Astrocyte (in vitro differentiated cells and primary cell): ENCODE data around the gene C19orf12. TPM values are rescaled to one million over a fixed set of nuclear protein-coding genes. Genes with fewer than 3 reads are reported as not detected.
"Not testable (repeated sequence)": the region's sequence is repeated elsewhere in the genome, so short reads cannot be mapped to it uniquely, and the experiment has no call there.

Experiments
- DNase-seq: peaks from one replicate; pipeline ENCODE4 v3.0.0-alpha.2; 2010; ENCODE audit warnings: low read depth
- FAIRE-seq: peaks from 2 replicates; lab custom pipeline; 2011; peaks lifted over from hg19 to GRCh38; lab: Jason Lieb, UNC
- H2AFZ ChIP-seq: 2 replicates; pipeline ENCODE4 v1.6.0; 2012; ENCODE audit warnings: low read depth, low read length, inconsistent platforms
- H3K27ac ChIP-seq: 2 replicates; pipeline ENCODE4 v1.5.1; 2011; ENCODE audit warnings: low read depth, low read length, inconsistent platforms
- H3K27me3 ChIP-seq: 2 replicates; pipeline ENCODE4 v1.6.0; 2011; ENCODE audit warnings: low read length, inconsistent platforms; ENCODE audit not compliant: insufficient read depth
- H3K36me3 ChIP-seq: 2 replicates; pipeline ENCODE4 v1.5.1; 2011; ENCODE audit warnings: low read length, inconsistent platforms; ENCODE audit not compliant: insufficient read depth
- H3K4me1 ChIP-seq: 2 replicates; pipeline ENCODE4 v1.5.1; 2011; ENCODE audit warnings: low read length, inconsistent platforms; ENCODE audit not compliant: insufficient read depth
- H3K4me2 ChIP-seq: 2 replicates; pipeline ENCODE4 v1.6.0; 2012; ENCODE audit warnings: low read length, inconsistent platforms
- H3K4me3 ChIP-seq: 2 replicates; pipeline ENCODE4 v1.5.1; 2011; ENCODE audit warnings: low read depth, mild to moderate bottlenecking, low read length, inconsistent platforms; ENCODE audit not compliant: insufficient read depth
- H3K79me2 ChIP-seq: 2 replicates; pipeline ENCODE4 v1.6.0; 2012; ENCODE audit warnings: mild to moderate bottlenecking, low read length, inconsistent platforms; ENCODE audit not compliant: insufficient read depth
- H3K9ac ChIP-seq: 2 replicates; pipeline ENCODE4 v1.6.0; 2012; ENCODE audit warnings: mild to moderate bottlenecking, low read length, inconsistent platforms
- H3K9me3 ChIP-seq: 2 replicates; pipeline ENCODE4 v1.5.1; 2012; ENCODE audit warnings: low read depth, mild to moderate bottlenecking, low read length, inconsistent platforms; ENCODE audit not compliant: insufficient read depth
- H4K20me1 ChIP-seq: 2 replicates; pipeline ENCODE4 v1.6.0; 2012; ENCODE audit warnings: low read length, inconsistent platforms; ENCODE audit not compliant: insufficient read depth
- H3K27ac Mint-ChIP-seq: one replicate; pipeline ENCODE4 v1.8.0; 2021; ENCODE audit warnings: mild to moderate bottlenecking, mixed read lengths; ENCODE audit not compliant: unreplicated experiment
- H3K27me3 Mint-ChIP-seq: one replicate; pipeline ENCODE4 v1.8.0; 2021; ENCODE audit warnings: low read depth, mixed read lengths; ENCODE audit not compliant: unreplicated experiment
- H3K36me3 Mint-ChIP-seq: one replicate; pipeline ENCODE4 v1.8.0; 2021; ENCODE audit warnings: low read depth, mixed read lengths; ENCODE audit not compliant: unreplicated experiment
- H3K4me1 Mint-ChIP-seq: one replicate; pipeline ENCODE4 v1.8.0; 2021; ENCODE audit warnings: low read depth, mixed read lengths; ENCODE audit not compliant: unreplicated experiment
- H3K4me3 Mint-ChIP-seq: one replicate; pipeline ENCODE4 v1.8.0; 2021; ENCODE audit warnings: mild to moderate bottlenecking, moderate library complexity, mixed read lengths; ENCODE audit not compliant: unreplicated experiment
- H3K9me3 Mint-ChIP-seq: one replicate; pipeline ENCODE4 v1.8.0; 2021; ENCODE audit warnings: mild to moderate bottlenecking, mixed read lengths; ENCODE audit not compliant: unreplicated experiment
- EZH2 ChIP-seq: IDR thresholded peaks from 2 replicates; pipeline ENCODE4 v1.6.1; 2012; ENCODE audit warnings: mild to moderate bottlenecking, low read length, inconsistent platforms; ENCODE audit not compliant: insufficient read depth
- total RNA-seq: library from RNA; stranded (reverse); gene quantifications from 2 replicates; pipeline ENCODE4 v1.2.1, GENCODE V29; 2021
- TF ChIP-seq, protein P1 (sequence below): IDR thresholded peaks from 2 replicates; pipeline ENCODE4 v1.5.1; 2011; ENCODE audit warnings: low read depth, mild to moderate bottlenecking, inconsistent platforms, low read length, moderate library complexity; ENCODE audit not compliant: insufficient read depth

The C19orf12 gene
- total RNA-seq, 1 donor from 2014 or later = 38.7 TPM

DNA sequence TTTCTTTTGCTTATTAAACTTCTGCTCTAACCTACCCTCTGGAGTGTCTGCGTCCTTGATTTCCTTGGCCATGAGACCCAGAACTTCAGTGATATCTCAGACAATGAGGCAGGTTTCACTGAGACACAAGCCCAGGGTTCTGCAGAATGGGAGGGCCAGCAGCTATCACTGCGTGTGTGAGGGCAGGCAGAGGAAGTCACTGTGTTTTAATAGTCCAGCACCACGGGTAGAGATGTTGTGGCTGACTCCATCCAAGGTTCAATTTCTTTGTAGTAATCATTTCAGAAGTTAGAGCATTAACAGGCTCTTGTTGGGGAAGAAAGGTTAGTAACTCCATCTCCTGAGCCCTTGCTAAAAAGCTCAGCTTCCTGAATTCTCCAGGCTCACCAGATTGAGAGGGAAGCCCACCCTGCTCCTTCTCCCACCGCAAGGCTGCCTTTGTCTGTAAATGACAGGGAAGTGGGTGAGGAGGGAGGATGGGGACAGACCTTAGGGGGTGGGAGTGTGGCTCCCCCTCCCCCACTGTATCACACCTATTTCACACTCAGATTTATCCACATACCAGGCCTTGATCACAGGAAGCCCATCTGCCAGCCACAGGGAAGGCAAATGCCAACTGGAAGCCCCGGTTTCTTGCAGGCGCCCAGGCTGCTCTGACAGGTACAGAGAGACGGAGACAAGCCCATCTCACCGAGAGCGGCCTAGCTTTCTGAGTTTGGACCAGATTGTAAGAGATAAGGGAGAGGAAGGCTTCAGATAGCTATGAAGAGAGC, 2.1 kb downstream of the C19orf12 start:
- H3K36me3 Mint-ChIP-seq = peaks cover 6% of the 10 kb centered on the region
- Histone ChIP-seq H3K79me2 (peaks cover 68% of the 10 kb centered on the region), H3K27ac (no peak overlapping the region), H3K36me3 (no peaks in the 10 kb centered on the region), H4K20me1 (peaks cover 48% of the 10 kb centered on the region), H3K27me3 (no peaks in the 10 kb centered on the region), H3K9ac (no peak overlapping the region), H3K9me3 (no peaks in the 10 kb centered on the region), H3K4me2 (peak overlapping the region; percentile 80), H3K4me3 (no peak overlapping the region), H2AFZ (no peak overlapping the region), H3K4me1 (peaks cover 3% of the 10 kb centered on the region)
- no peak for TF ChIP-seq EZH2
- TF ChIP-seq, protein P1, sequence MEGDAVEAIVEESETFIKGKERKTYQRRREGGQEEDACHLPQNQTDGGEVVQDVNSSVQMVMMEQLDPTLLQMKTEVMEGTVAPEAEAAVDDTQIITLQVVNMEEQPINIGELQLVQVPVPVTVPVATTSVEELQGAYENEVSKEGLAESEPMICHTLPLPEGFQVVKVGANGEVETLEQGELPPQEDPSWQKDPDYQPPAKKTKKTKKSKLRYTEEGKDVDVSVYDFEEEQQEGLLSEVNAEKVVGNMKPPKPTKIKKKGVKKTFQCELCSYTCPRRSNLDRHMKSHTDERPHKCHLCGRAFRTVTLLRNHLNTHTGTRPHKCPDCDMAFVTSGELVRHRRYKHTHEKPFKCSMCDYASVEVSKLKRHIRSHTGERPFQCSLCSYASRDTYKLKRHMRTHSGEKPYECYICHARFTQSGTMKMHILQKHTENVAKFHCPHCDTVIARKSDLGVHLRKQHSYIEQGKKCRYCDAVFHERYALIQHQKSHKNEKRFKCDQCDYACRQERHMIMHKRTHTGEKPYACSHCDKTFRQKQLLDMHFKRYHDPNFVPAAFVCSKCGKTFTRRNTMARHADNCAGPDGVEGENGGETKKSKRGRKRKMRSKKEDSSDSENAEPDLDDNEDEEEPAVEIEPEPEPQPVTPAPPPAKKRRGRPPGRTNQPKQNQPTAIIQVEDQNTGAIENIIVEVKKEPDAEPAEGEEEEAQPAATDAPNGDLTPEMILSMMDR = no peak
- FAIRE-seq (no peak), DNase-seq (no peak)
- H3K9me3 Mint-ChIP-seq = no peaks in the 10 kb centered on the region
- H3K27me3 Mint-ChIP-seq = no peaks in the 10 kb centered on the region
- H3K4me1 Mint-ChIP-seq = peaks cover 34% of the 10 kb centered on the region
- H3K4me3 Mint-ChIP-seq = peak overlapping the region; percentile 35
- no peak overlapping the region for H3K27ac Mint-ChIP-seq

DNA sequence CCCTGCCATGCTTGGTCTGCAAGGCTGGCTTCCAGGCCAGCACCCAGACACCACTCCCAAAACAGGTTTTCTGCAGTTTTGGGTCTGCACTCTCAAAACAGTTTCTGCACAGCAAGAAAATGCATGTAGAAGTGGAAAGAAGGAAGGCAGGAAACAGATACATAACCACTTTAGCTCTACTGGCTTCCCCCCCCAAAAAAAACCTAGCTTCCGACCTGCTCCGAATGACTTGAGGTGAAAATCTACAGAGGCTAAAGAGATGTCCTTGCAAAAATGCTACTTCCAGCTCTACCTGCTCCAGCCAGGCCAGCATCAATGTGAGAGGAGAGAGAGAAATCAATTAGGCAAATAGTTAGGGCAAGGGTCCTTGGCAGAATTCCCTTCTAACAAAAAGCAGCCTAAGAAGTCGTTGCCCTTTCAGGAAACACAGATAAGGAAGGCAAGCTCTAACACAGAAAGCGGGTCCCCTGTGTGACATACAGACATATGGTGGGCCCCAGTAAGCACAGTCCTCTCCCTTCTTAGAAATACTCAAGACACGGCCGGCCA, 3.4 kb downstream of the C19orf12 start:
- H4K20me1 ChIP-seq = peaks cover 51% of the 10 kb centered on the region
- peaks cover 34% of the 10 kb centered on the region for H3K4me1 Mint-ChIP-seq
- peaks cover 3% of the 10 kb centered on the region for H3K4me1 ChIP-seq
- no peak overlapping the region for H3K4me2 ChIP-seq
- H3K36me3 ChIP-seq = no peaks in the 10 kb centered on the region
- TF ChIP-seq EZH2 = no peak
- TF ChIP-seq, protein P1 = no peak
- no peaks in the 10 kb centered on the region for H3K27me3 Mint-ChIP-seq
- H3K9me3 Mint-ChIP-seq = no peaks in the 10 kb centered on the region
- H3K4me3 ChIP-seq = no peak overlapping the region
- H3K27me3 ChIP-seq = no peaks in the 10 kb centered on the region
- H3K9ac ChIP-seq = no peak overlapping the region
- DNase-seq (no peak), FAIRE-seq (no peak)
- no peaks in the 10 kb centered on the region for H3K9me3 ChIP-seq
- no peak overlapping the region for H2AFZ ChIP-seq
- no peak overlapping the region for H3K27ac ChIP-seq
- H3K4me3 Mint-ChIP-seq = peak overlapping the region; percentile 17
- H3K79me2 ChIP-seq = peaks cover 68% of the 10 kb centered on the region
- H3K36me3 Mint-ChIP-seq = peaks cover 8% of the 10 kb centered on the region
- no peak overlapping the region for H3K27ac Mint-ChIP-seq

DNA sequence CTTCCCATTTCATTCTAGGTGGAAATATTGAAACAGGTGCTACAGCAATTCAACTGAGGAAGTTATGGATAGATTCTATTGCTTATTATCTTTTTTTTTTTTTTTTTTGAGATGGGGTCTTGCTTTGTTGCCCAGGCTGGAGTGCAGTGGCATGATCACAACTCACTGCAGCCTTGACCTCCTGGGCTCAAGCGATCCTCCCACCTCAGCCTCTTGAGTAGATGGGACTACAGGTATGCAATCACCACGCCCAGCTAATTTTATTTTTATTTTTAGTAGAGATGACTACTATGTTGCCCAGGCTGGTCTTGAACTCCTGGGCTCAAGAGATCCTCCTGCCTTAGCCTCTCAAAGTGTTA, 5.6 kb downstream of the C19orf12 start:
- H3K4me3 ChIP-seq, H2AFZ ChIP-seq, H3K9me3 ChIP-seq, H3K27me3 ChIP-seq, H3K27ac Mint-ChIP-seq, FAIRE-seq, DNase-seq, H3K27ac ChIP-seq, H3K4me2 ChIP-seq, H3K9ac ChIP-seq, H3K4me3 Mint-ChIP-seq, H3K27me3 Mint-ChIP-seq, H3K4me1 ChIP-seq, H3K36me3 ChIP-seq, H3K9me3 Mint-ChIP-seq: not testable (repeated sequence)
- H4K20me1 ChIP-seq = peaks cover 59% of the 10 kb centered on the region
- H3K79me2 ChIP-seq = peaks cover 58% of the 10 kb centered on the region
- Mint-ChIP-seq H3K36me3 (peaks cover 10% of the 10 kb centered on the region), H3K4me1 (peaks cover 24% of the 10 kb centered on the region)
